ENCODE data around the gene RASSF6.

The RASSF6 gene

DNA sequence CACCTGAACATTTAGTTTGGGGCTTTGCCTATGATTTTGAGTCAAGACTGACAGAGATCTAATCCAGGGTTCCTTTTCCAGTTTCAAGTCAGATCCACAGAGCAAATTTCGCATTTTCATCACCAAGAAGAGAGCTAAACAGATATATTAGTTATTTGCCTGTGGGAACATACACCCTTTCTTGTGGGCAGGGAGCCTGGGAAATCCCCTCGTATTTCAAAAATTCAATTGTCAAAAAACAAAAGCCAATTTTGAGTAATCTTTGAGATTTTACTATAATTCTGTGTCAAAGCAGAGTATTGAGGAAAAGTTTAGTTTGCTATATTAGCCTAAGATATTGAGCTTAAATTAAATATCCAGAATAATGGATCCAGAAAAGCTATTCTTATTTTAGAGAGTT, 82.1 kb downstream of the RASSF6 start:
- no peaks in the 10 kb centered on the region for H3K36me3 ChIP-seq
- H3K27me3 ChIP-seq: no peaks in the 10 kb centered on the region
- H3K4me3 ChIP-seq (ENCODE audit: low read depth in 1 of 2, low read length in 1 of 2): no peak overlapping the region
- H3K9me3 ChIP-seq: no peaks in the 10 kb centered on the region
- no peak overlapping the region for H3K27ac ChIP-seq
- TF ChIP-seq, protein P1, sequence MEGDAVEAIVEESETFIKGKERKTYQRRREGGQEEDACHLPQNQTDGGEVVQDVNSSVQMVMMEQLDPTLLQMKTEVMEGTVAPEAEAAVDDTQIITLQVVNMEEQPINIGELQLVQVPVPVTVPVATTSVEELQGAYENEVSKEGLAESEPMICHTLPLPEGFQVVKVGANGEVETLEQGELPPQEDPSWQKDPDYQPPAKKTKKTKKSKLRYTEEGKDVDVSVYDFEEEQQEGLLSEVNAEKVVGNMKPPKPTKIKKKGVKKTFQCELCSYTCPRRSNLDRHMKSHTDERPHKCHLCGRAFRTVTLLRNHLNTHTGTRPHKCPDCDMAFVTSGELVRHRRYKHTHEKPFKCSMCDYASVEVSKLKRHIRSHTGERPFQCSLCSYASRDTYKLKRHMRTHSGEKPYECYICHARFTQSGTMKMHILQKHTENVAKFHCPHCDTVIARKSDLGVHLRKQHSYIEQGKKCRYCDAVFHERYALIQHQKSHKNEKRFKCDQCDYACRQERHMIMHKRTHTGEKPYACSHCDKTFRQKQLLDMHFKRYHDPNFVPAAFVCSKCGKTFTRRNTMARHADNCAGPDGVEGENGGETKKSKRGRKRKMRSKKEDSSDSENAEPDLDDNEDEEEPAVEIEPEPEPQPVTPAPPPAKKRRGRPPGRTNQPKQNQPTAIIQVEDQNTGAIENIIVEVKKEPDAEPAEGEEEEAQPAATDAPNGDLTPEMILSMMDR (IDR thresholded peaks at IDR 0.05): no peak
- no peaks in the 10 kb centered on the region for H3K4me1 ChIP-seq (ENCODE audit: control insufficient read depth in 1 of 2, insufficient read depth in 1 of 2, low read depth in 1 of 2, low read length in 1 of 2)

DNA sequence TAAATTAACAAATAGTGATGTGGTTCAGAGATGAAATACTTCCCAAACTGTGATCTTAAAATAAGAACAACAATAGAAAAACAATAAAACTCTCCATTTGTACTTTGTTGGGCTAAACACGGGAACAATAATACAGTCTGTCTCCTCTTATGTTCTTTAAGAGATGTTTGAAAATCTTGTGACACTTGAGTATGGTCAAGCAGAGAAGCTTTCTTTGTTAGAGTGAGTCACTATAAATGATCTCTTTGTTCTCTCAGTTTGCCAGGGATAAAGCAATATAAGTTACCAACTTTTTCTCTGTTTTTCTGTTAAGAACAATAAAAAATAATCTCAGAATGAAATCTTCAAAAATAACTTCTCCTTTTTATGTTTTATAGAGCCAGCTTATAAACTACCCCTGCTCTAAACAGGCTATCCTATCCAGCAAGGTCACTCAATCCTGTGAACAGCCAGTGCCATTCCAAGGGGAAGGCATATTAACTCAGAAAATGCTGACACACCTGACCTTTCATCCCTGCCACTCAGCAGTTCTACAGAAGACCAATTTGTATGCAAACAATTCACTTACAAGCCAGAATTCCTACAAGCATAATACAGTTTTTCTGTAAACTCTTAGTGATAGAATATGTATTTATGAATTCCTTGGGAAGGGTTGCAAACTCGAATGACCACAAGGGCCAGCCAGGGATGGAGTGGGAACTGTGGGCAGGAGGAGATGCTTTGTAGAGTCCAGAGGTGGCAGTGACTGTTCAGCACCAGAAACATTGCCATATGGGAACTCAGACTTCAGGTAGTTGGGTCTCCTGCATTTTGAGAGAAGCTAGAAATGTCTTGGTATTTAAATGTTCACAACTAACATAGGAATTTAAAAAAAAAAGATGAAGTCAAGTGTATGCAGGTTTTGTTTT, 86.5 kb downstream of the RASSF6 start:
- no peak overlapping the region for H3K27ac ChIP-seq
- no peaks in the 10 kb centered on the region for H3K36me3 ChIP-seq
- no peaks in the 10 kb centered on the region for H3K9me3 ChIP-seq
- H3K4me3 ChIP-seq (ENCODE audit: low read depth in 1 of 2, low read length in 1 of 2): no peak overlapping the region
- H3K27me3 ChIP-seq: no peaks in the 10 kb centered on the region
- TF ChIP-seq, protein P1 (IDR thresholded peaks at IDR 0.05): no peak
- H3K4me1 ChIP-seq (ENCODE audit: control insufficient read depth in 1 of 2, insufficient read depth in 1 of 2, low read depth in 1 of 2, low read length in 1 of 2): no peaks in the 10 kb centered on the region

DNA sequence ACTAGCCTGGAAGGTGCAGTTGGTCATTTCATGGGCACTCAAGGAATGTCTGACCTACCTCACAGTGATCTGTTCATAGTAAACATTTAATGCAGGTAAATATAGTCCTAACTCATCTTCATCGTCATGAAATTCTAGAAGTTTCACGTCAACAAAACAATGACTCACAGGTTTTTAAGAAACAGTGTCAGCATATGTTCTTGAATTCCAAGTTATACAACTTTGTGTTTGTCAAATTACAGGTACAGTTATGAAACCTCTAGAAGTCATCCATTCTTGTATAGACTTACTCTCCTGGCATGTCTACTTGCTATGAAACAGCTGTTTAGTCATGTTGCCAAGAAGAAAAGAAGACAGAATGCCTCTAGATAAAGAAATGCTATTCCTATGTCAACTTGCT, 92.1 kb downstream of the RASSF6 start:
- Histone ChIP-seq H3K27me3 (no peaks in the 10 kb centered on the region), H3K4me1 (ENCODE audit: control insufficient read depth in 1 of 2, insufficient read depth in 1 of 2, low read depth in 1 of 2, low read length in 1 of 2) (no peaks in the 10 kb centered on the region), H3K36me3 (no peaks in the 10 kb centered on the region), H3K27ac (no peak overlapping the region), H3K9me3 (no peaks in the 10 kb centered on the region), H3K4me3 (ENCODE audit: low read depth in 1 of 2, low read length in 1 of 2) (no peak overlapping the region)
- TF ChIP-seq, protein P1 (IDR thresholded peaks at IDR 0.05): no peak

DNA sequence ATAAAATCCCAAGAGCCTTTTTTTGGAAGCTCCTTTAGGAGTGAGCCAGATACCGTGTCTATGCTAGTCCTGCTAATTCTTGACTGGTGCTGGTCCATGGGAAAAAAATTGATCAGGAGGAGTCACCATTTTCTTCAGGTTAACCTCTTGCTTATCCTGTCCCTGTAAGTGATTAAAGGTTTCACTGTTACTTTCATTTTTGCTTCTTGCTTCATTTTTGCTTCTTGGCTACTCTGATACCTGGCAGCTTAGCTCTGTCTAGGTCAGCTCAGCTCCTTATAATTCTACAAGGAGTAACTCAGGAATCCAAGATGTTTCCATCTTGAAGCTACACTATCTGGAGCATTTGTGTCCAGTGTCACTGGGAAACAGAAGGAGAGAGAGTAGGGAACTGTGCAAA, 93.0 kb downstream of the RASSF6 start:
- Histone ChIP-seq H3K4me3 (ENCODE audit: low read depth in 1 of 2, low read length in 1 of 2) (no peak overlapping the region), H3K27ac (no peak overlapping the region), H3K36me3 (no peaks in the 10 kb centered on the region), H3K4me1 (ENCODE audit: control insufficient read depth in 1 of 2, insufficient read depth in 1 of 2, low read depth in 1 of 2, low read length in 1 of 2) (no peaks in the 10 kb centered on the region), H3K27me3 (no peaks in the 10 kb centered on the region), H3K9me3 (no peaks in the 10 kb centered on the region)
- TF ChIP-seq, protein P1 (IDR thresholded peaks at IDR 0.05): no peak

DNA sequence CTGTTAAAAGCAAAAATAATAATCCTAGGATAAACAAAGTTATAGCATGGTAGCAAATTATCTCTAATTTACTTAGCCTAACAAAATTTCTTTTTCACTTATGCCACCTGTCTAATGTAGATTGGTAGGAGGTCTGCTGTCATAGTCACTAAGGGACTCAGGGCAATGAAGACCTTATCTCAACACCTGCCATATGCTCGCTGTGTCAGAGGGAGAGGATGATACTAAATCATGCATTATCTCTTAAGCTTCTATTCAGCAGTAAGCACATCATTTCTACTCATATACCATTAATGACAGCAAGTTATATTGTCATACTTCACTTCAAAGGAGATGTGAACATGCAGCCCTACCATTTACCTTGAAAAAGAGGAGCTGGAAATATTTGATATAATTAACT, 94.6 kb downstream of the RASSF6 start:
- TF ChIP-seq, protein P1 (IDR thresholded peaks at IDR 0.05): no peak
- Histone ChIP-seq H3K4me1 (ENCODE audit: control insufficient read depth in 1 of 2, insufficient read depth in 1 of 2, low read depth in 1 of 2, low read length in 1 of 2) (no peaks in the 10 kb centered on the region), H3K36me3 (no peaks in the 10 kb centered on the region), H3K4me3 (ENCODE audit: low read depth in 1 of 2, low read length in 1 of 2) (no peak overlapping the region), H3K27ac (no peak overlapping the region), H3K27me3 (no peaks in the 10 kb centered on the region), H3K9me3 (no peaks in the 10 kb centered on the region)
